ENCODE measurements around the gene LAMB1.
"Not testable (repeated sequence)": the region's sequence is repeated elsewhere in the genome, so short reads cannot be mapped to it uniquely, and the experiment has no call there.

The LAMB1 gene

GRCh38 chr7:108002726-108003598 is at the start of gene LAMB1:
Gene LAMB1 (minus strand): TSS chr7:108003161. CDS start chr7:108002885, 276 bp downstream.
- no peak for DNase-seq

- DNase-seq = no peak
Measured at GRCh38 chr7:108051454-108051853, 48.5 kb upstream of the LAMB1 start.

- no peak for DNase-seq
Measured at GRCh38 chr7:108049962-108050361, 47.0 kb upstream of the LAMB1 start.

GRCh38 chr7:108048422-108048821 is 45.5 kb upstream of the LAMB1 start:
- no peak for DNase-seq

GRCh38 chr7:108046952-108047506 is 44.1 kb upstream of the LAMB1 start:
- no peak for DNase-seq

GRCh38 chr7:108045669-108046068 is 42.7 kb upstream of the LAMB1 start:
- no peak for DNase-seq

- DNase-seq = no peak
Measured at GRCh38 chr7:108045154-108045553, 42.2 kb upstream of the LAMB1 start.

GRCh38 chr7:108044345-108044744 is 41.4 kb upstream of the LAMB1 start:
- DNase-seq = no peak

- no peak for DNase-seq
Measured at GRCh38 chr7:108038986-108039385, 36.0 kb upstream of the LAMB1 start.

GRCh38 chr7:108037741-108038140 is 34.8 kb upstream of the LAMB1 start:
- no peak for DNase-seq

GRCh38 chr7:108037140-108037539 is 34.2 kb upstream of the LAMB1 start:
- DNase-seq = no peak

- DNase-seq = no peak
Measured at GRCh38 chr7:108034586-108034985, 31.6 kb upstream of the LAMB1 start.

GRCh38 chr7:108033776-108034497 is 31.0 kb upstream of the LAMB1 start:
- DNase-seq = no peak

GRCh38 chr7:108033309-108033708 is 30.3 kb upstream of the LAMB1 start:
- not testable (repeated sequence) for DNase-seq

GRCh38 chr7:108030516-108030915 is 27.6 kb upstream of the LAMB1 start:
- DNase-seq = no peak

GRCh38 chr7:108029034-108029433 is 26.1 kb upstream of the LAMB1 start:
- DNase-seq = no peak

- DNase-seq = no peak
Measured at GRCh38 chr7:108028111-108028510, 25.1 kb upstream of the LAMB1 start.

- DNase-seq = no peak
Measured at GRCh38 chr7:108027239-108027638, 24.3 kb upstream of the LAMB1 start.

- no peak for DNase-seq
Measured at GRCh38 chr7:108026647-108027046, 23.7 kb upstream of the LAMB1 start.

GRCh38 chr7:108026116-108026515 is 23.2 kb upstream of the LAMB1 start:
- no peak for DNase-seq

GRCh38 chr7:108024538-108024937 is 21.6 kb upstream of the LAMB1 start:
- no peak for DNase-seq

- DNase-seq = no peak
Measured at GRCh38 chr7:108020585-108020984, 17.6 kb upstream of the LAMB1 start.

GRCh38 chr7:108018668-108019067 is 15.7 kb upstream of the LAMB1 start:
- DNase-seq = no peak

GRCh38 chr7:108017776-108018151 is 14.8 kb upstream of the LAMB1 start:
- DNase-seq = no peak
